ENCODE results near the gene CPLX4. TPM values are rescaled to one million over a fixed set of nuclear protein-coding genes. Genes with fewer than 3 reads are reported as not detected.

Gene CPLX4
- polyA plus RNA-seq, 1 experiment, result not detected

GRCh38 chr18:59311631-59312030 lies 6.8 kb downstream of the CPLX4 start:
- H3K9me3 ChIP-seq (ENCODE audit: control insufficient read depth, insufficient read depth, low read length), result no peaks in the 10 kb centered on the region; the same call in 1 of the 2 replicates
- ChIA-PET CTCF (interaction anchor here (1.0 to 6.9 kb wide), 2 partner anchors 63 to 91 kb away, joined by 3 to 242 read pairs; no protein-coding TSS in a partner anchor), POLR2A (no interaction called here)
- DNase-seq (ENCODE audit: low read depth, low spot score), result no peak
- TF ChIP-seq, protein P1, sequence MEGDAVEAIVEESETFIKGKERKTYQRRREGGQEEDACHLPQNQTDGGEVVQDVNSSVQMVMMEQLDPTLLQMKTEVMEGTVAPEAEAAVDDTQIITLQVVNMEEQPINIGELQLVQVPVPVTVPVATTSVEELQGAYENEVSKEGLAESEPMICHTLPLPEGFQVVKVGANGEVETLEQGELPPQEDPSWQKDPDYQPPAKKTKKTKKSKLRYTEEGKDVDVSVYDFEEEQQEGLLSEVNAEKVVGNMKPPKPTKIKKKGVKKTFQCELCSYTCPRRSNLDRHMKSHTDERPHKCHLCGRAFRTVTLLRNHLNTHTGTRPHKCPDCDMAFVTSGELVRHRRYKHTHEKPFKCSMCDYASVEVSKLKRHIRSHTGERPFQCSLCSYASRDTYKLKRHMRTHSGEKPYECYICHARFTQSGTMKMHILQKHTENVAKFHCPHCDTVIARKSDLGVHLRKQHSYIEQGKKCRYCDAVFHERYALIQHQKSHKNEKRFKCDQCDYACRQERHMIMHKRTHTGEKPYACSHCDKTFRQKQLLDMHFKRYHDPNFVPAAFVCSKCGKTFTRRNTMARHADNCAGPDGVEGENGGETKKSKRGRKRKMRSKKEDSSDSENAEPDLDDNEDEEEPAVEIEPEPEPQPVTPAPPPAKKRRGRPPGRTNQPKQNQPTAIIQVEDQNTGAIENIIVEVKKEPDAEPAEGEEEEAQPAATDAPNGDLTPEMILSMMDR (IDR thresholded peaks at IDR 0.05; ENCODE audit: low read depth, low read length), result no peak
- peaks cover 42% of the 10 kb centered on the region for H3K27me3 ChIP-seq (ENCODE audit: control insufficient read depth, insufficient read depth, low read length)
- H3K27ac ChIP-seq (ENCODE audit: low read depth, low read length), result no peak overlapping the region
- H3K4me3 ChIP-seq (ENCODE audit: low read depth, low read length), result no peak overlapping the region

DNA sequence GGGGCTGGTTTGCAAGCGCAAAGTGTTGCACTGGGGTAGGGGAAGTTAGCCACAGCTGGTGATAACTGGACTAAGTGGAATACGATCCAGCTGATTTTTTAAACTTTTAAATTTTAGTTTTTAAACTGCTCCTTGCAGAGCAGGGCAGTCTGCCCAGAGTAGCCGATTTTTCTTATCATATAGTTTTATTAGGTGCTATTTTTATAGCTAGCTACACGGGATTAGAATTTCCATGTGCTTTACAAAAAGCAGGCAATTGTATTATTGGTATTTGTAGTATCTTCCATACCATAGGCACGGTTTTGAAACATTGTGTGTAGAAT lies 9.6 kb downstream of the CPLX4 start:
- Histone ChIP-seq H3K27me3 (ENCODE audit: control insufficient read depth, insufficient read depth, low read length) (peaks cover 52% of the 10 kb centered on the region), H3K4me3 (ENCODE audit: low read depth, low read length) (peak overlapping the region; percentile 45), H3K9me3 (ENCODE audit: control insufficient read depth, insufficient read depth, low read length) (no peaks in the 10 kb centered on the region; the same call in 1 of the 2 replicates), H3K27ac (ENCODE audit: low read depth, low read length) (no peak overlapping the region)
- TF ChIP-seq, protein P1 (IDR thresholded peaks at IDR 0.05; ENCODE audit: low read depth, low read length), result no peak
- ChIA-PET POLR2A (no interaction called here), CTCF (interaction anchor here (0.6 to 6.9 kb wide), 14 partner anchors 10 to 515 kb away, joined by 3 to 242 read pairs (median 5); partner anchors contain the start of genes CCBE1 and CPLX4)
- DNase-seq (ENCODE audit: low read depth, low spot score), result no peak

GRCh38 chr18:59308248-59308937 lies 10.1 kb downstream of the CPLX4 start:
- DNase-seq (ENCODE audit: low read depth, low spot score), result peak; percentile 4
- no peaks in the 10 kb centered on the region; the same call in 1 of the 2 replicates for H3K9me3 ChIP-seq (ENCODE audit: control insufficient read depth, insufficient read depth, low read length)
- H3K27me3 ChIP-seq (ENCODE audit: control insufficient read depth, insufficient read depth, low read length), result peaks cover 54% of the 10 kb centered on the region
- peak overlapping the region; percentile 45 for H3K4me3 ChIP-seq (ENCODE audit: low read depth, low read length)
- POLR2A ChIA-PET, result interaction anchor here (0.7 kb wide), 2 partner anchors 9 to 48 kb away, joined by 7 to 11 read pairs; no protein-coding TSS in a partner anchor
- TF ChIP-seq, protein P1 (IDR thresholded peaks at IDR 0.05; ENCODE audit: low read depth, low read length), result peak; percentile 86
- CTCF ChIA-PET, result interaction anchor here (0.6 to 6.9 kb wide), 53 partner anchors 9 to 1528 kb away, joined by 3 to 242 read pairs (median 5); partner anchors contain the start of genes CCBE1 and CPLX4
- no peak overlapping the region for H3K27ac ChIP-seq (ENCODE audit: low read depth, low read length)

DNA sequence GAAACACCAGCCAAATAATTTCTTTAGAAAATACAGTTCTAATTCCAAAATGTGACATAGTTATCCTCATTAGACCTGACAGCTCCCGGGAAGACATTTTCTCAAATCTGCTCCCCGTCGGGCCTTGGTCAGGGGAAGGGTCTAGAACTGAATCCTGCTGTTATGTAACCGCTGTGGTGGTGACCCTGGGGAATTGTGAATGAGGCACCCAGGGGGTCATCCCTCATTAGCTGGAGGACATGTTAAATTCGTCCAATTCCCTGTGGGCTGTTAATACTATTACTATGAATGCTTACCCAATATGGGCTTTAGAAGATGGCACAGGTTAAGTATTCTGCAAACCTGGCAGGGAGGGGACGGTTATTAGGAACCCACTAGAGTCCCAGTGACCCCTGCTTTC lies 11.8 kb downstream of the CPLX4 start:
- Histone ChIP-seq H3K9me3 (ENCODE audit: control insufficient read depth, insufficient read depth, low read length) (no peaks in the 10 kb centered on the region; the same call in 1 of the 2 replicates), H3K4me3 (ENCODE audit: low read depth, low read length) (no peak overlapping the region), H3K27ac (ENCODE audit: low read depth, low read length) (no peak overlapping the region), H3K27me3 (ENCODE audit: control insufficient read depth, insufficient read depth, low read length) (peaks cover 56% of the 10 kb centered on the region)
- TF ChIP-seq, protein P1 (IDR thresholded peaks at IDR 0.05; ENCODE audit: low read depth, low read length), result no peak
- ChIA-PET POLR2A (no interaction called here), CTCF (interaction anchor here (0.7 to 6.9 kb wide), 2 partner anchors 14 to 96 kb away, joined by 3 to 242 read pairs; no protein-coding TSS in a partner anchor)
- no peak for DNase-seq (ENCODE audit: low read depth, low spot score)

GRCh38 chr18:59305295-59305694 lies 13.2 kb downstream of the CPLX4 start:
- DNase-seq (ENCODE audit: low read depth, low spot score), result no peak
- CTCF ChIA-PET, result interaction anchor here (1.2 kb wide), 1 partner anchor 97 kb away, joined by 5 read pairs; no protein-coding TSS in a partner anchor
- Histone ChIP-seq H3K4me3 (ENCODE audit: low read depth, low read length) (no peak overlapping the region), H3K9me3 (ENCODE audit: control insufficient read depth, insufficient read depth, low read length) (no peaks in the 10 kb centered on the region; the same call in 1 of the 2 replicates), H3K27ac (ENCODE audit: low read depth, low read length) (no peak overlapping the region), H3K27me3 (ENCODE audit: control insufficient read depth, insufficient read depth, low read length) (peaks cover 60% of the 10 kb centered on the region)
- POLR2A ChIA-PET, result no interaction called here
- TF ChIP-seq, protein P1 (IDR thresholded peaks at IDR 0.05; ENCODE audit: low read depth, low read length), result no peak
